SH-SY5Y (cell line): ENCODE data around the gene ADARB2.

Experiments used
- GATA2 ChIP-seq: IDR thresholded peaks from 2 replicates; pipeline ENCODE4 v1.6.1; 2011; ENCODE audit warnings: mild to moderate bottlenecking, low read depth, low read length
- GATA3 ChIP-seq: IDR thresholded peaks from 2 replicates; pipeline ENCODE4 v1.6.1; 2011; ENCODE audit warnings: low read depth, mild to moderate bottlenecking, low read length, moderate library complexity

DNA sequence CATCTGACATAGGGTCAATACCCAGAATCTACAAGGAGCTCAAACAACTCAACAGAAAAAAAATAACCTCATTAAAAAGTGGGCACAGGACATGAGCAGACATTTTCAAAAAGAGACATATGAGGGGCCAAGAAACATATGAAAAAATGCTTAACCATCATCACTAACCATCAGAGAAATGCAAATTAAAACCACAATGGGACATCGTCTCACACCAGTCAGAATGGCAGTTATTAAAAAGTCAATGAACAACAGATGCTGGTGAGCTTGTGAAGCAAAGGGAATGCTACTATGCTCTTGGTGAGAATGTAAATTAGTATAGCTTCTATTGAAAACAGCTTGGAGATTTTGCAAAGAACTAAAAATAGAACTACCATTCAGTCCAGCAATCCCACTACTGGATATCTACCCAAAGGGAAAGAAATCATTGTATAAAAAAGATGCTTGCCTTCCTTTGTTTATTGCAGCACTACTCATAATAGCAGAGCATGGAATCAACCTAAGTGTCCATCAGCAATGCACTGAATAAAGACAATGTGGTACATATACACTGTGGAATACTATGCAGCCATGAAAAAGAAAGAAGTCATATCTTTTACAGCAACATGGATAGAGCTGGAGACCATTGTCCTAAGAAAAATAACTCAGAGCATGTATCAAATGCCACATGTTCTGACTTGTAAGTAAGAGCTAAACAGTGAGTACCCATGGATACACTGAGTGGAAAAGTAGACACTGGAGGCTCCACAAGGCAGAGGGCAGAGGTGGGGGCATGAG, 139.8 kb downstream of the ADARB2 start:
- TF ChIP-seq GATA2 = no peak
- no peak for TF ChIP-seq GATA3
